Tibial artery (tissue), 4 donors: ENCODE measurements around the gene SLC25A29.

ENCODE experiments used
- DNase-seq, 2 donors: peaks; one replicate each; pipeline ENCODE4 v3.0.0-alpha.2; 2019
- H3K27ac ChIP-seq, 2 donors: fragments of 200-600 bp; sonication (generic) in 1 of 2; 1 replicate in 1 of 2; 2 replicates in 1 of 2; pipeline ENCODE4 v1.5.1; 2018 to 2019; ENCODE audit warnings: mild to moderate bottlenecking in 1 of 2
- H3K27me3 ChIP-seq, 2 donors: fragments of 200-600 bp; sonication (generic) in 1 of 2; one replicate each; pipeline versions ENCODE4 v1.5.1 to v1.6.0; 2016 to 2019
- H3K36me3 ChIP-seq, 3 donors: fragments of 200-600 bp; sonication (generic) in 2 of 3; one replicate each; pipeline ENCODE4 v1.5.1; 2016 to 2019; ENCODE audit warnings: mild to moderate bottlenecking in 2 of 3
- H3K4me1 ChIP-seq, 4 donors: fragments of 200-600 bp; sonication (generic) in 2 of 4; 1 replicate in 3 of 4; 2 replicates in 1 of 4; pipeline ENCODE4 v1.5.1; 2016 to 2019
- H3K4me3 ChIP-seq, 2 donors: fragments of 200-600 bp; sonication (generic) in 1 of 2; 1 replicate in 1 of 2; 2 replicates in 1 of 2; pipeline ENCODE4 v1.5.1; 2018 to 2019; ENCODE audit warnings: mild to moderate bottlenecking in 2 of 2
- H3K9me3 ChIP-seq, 3 donors: fragments of 200-600 bp; sonication (generic) in 1 of 3; one replicate each; pipeline ENCODE4 v1.5.1; 2016 to 2019
- CTCF ChIP-seq, 2 experiments: fragments of 200-600 bp in 1 of 2; fragments of 450-650 bp in 1 of 2; IDR thresholded peaks; one replicate each; pipeline ENCODE4 v1.5.1; 2017 to 2019; ENCODE audit warnings: antibody characterized with exemption in 2 of 2, mild to moderate bottlenecking in 1 of 2, moderate library complexity in 1 of 2
- intact Hi-C: fragments of 100-400 bp; cut with DNase I; formaldehyde crosslinking; loops from one replicate; pipeline ENCODE4 v1.15.0; 2023; ENCODE audit warnings: low total_unique reads

Gene SLC25A29

GRCh38 chr14:100333311-100333710 is 27.1 kb upstream of the SLC25A29 start:
- no peak overlapping the region for H3K4me3 ChIP-seq
- H3K4me1 ChIP-seq, result no peaks in the 10 kb centered on the region
- no peak overlapping the region for H3K27ac ChIP-seq
- peaks cover 25 to 44% (median 41%) of the 10 kb centered on the region in 3 donors for H3K36me3 ChIP-seq
- no peak for TF ChIP-seq CTCF (IDR thresholded peaks at IDR 0.05)
- H3K9me3 ChIP-seq, result no peaks in the 10 kb centered on the region
- no peak for DNase-seq
- no peaks in the 10 kb centered on the region for H3K27me3 ChIP-seq
- intact Hi-C loops, result no loop called here

DNA sequence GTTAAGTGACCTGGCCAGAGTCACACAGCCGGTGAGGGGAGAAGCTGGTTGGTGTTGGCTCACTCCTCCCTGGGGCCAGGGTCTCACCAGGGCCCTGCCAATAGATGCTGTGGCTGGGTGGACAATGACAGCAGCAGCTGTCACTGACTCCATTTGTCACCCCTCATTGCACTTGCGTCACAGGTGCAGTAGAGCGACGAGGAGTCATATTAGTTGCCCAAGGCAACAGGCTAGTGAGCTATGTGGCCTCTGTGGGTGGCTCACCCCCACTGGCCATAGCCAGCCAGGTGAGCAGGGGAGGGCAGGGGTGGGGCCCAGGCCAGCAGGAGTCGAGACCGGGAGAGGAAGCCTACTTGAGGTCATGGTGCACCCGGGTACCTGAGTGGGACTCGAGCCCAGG is 26.6 kb upstream of the SLC25A29 start:
- H3K27ac ChIP-seq, result no peak overlapping the region
- H3K4me1 ChIP-seq, result no peaks in the 10 kb centered on the region
- no peak for DNase-seq
- H3K9me3 ChIP-seq, result no peaks in the 10 kb centered on the region
- intact Hi-C loops, result no loop called here
- no peaks in the 10 kb centered on the region for H3K27me3 ChIP-seq
- H3K4me3 ChIP-seq, result no peak overlapping the region
- TF ChIP-seq CTCF (IDR thresholded peaks at IDR 0.05), result no peak
- peaks cover 23 to 39% (median 37%) of the 10 kb centered on the region in 3 donors for H3K36me3 ChIP-seq

GRCh38 chr14:100332071-100332639 is 25.9 kb upstream of the SLC25A29 start:
- TF ChIP-seq CTCF (IDR thresholded peaks at IDR 0.05), result no peak
- Histone ChIP-seq H3K27me3 (no peaks in the 10 kb centered on the region), H3K4me3 (no peak overlapping the region), H3K27ac (no peak overlapping the region), H3K4me1 (no peaks in the 10 kb centered on the region), H3K36me3 (peaks cover 19 to 33% (median 31%) of the 10 kb centered on the region in 3 donors), H3K9me3 (no peaks in the 10 kb centered on the region)
- no peak for DNase-seq
- intact Hi-C loops, result no loop called here

- H3K27me3 ChIP-seq, result no peaks in the 10 kb centered on the region
- no peak for DNase-seq
- H3K36me3 ChIP-seq, result peaks cover 9 to 18% (median 14%) of the 10 kb centered on the region in 3 donors
- H3K27ac ChIP-seq, result no peak overlapping the region
- H3K4me1 ChIP-seq, result no peaks in the 10 kb centered on the region
- intact Hi-C loops, result no loop called here
- H3K4me3 ChIP-seq, result no peak overlapping the region
- no peaks in the 10 kb centered on the region for H3K9me3 ChIP-seq
- no peak for TF ChIP-seq CTCF (IDR thresholded peaks at IDR 0.05)
Measured at GRCh38 chr14:100330388-100330931, 24.2 kb upstream of the SLC25A29 start.

GRCh38 chr14:100330007-100330344 is 23.7 kb upstream of the SLC25A29 start:
- no peak for TF ChIP-seq CTCF (IDR thresholded peaks at IDR 0.05)
- intact Hi-C loops, result no loop called here
- no peak overlapping the region for H3K4me3 ChIP-seq
- H3K9me3 ChIP-seq, result no peaks in the 10 kb centered on the region
- no peaks in the 10 kb centered on the region for H3K27me3 ChIP-seq
- no peaks in the 10 kb centered on the region for H3K4me1 ChIP-seq
- DNase-seq, result no peak
- H3K36me3 ChIP-seq, result peaks cover 9 to 15% (median 12%) of the 10 kb centered on the region in 3 donors
- no peak overlapping the region for H3K27ac ChIP-seq
